Muscle of arm (tissue), 12 donors: Measurements from ENCODE around the gene FCSK. TPM values are rescaled to one million over a fixed set of nuclear protein-coding genes. Genes with fewer than 3 reads are reported as not detected.
"Not testable (repeated sequence)": the region's sequence is repeated elsewhere in the genome, so short reads cannot be mapped to it uniquely, and the experiment has no call there.

ENCODE experiments used
- DNase-seq: peaks from one replicate; pipeline ENCODE4 v3.0.0-alpha.2; 2013
- polyA plus RNA-seq, 12 donors: library from polyadenylated mRNA; unstranded; fragments of 120-200 nt; gene quantifications; one replicate each; pipeline ENCODE4 v1.2.1, GENCODE V29; 2013; ENCODE audit not compliant: insufficient read length in 12 of 12

Gene FCSK
- polyA plus RNA-seq, 12 donors = 4.4 to 12.5 (median 7.5) TPM; not detected in 1

- DNase-seq = peak; percentile 93
Measured at GRCh38 chr16:70523076-70523742, 68.8 kb downstream of the FCSK start, which contains the start of gene COG4. COG4 (minus strand) TSS chr16:70523554; CDS start chr16:70523543, 11 bp downstream.

DNA sequence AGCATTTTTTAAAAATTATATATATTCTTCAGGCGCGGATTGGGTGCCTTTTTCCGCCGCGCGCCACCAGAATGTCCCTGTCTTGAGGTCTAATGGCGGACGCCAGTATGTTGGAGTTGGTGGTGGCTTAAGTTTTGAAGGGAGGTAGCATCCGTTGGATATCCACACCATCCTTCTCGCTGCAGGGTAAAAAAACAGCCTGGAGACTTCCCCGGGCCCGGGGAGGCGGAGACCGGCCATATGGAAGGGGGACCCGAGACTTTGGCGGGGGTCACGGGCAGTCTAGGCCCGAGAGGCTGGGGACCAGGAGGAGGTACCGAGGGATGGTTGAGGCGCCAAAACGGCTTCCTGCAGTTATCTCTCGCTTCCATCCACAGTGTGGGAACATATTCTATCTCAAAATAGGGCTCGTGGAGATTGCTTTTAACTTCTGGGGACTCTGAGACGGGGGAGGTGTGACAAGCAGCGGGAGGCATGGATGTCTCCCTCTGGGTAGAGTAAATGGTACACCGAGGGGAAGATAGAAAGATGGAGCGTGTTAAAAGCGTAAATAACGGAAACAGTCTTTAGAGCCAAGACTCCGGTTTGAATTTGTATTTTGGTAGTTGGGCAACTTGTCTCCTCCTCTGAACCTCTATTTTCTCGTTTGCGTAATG is 69.5 kb downstream of the FCSK start, which contains the start of gene SF3B3:
Gene SF3B3, plus strand, starts transcription at position 74 of the 656 bp plus-strand sequence. CDS start 2,841 bp downstream, outside the sequence.
- no peak for DNase-seq

DNA sequence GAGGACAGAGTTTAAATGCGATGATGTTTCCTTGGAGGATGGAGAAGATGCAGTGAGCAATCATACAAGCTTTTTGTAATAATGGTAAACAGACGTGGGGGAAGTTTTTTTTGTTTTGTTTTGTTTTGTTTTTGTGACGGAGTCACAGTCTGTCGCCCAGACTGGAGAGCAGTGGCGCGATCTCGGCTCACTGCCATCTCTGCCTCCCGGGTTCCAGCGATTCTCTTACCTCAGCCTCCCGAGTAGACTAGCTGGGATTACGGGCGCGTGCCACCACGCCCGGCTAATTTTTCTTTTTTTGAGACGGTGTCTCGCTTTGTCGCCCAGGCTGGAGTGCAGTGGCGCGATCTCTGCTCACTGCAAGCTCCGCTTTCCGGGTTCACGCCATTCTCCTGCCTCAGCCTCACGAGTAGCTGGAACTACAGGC is 70.0 kb downstream of the FCSK start:
- DNase-seq = not testable (repeated sequence)

GRCh38 chr16:70526403-70526802 is 72.0 kb downstream of the FCSK start:
- DNase-seq = no peak

GRCh38 chr16:70527315-70527996 is 73.1 kb downstream of the FCSK start:
- DNase-seq = no peak

- DNase-seq = peak; percentile 26
Measured at GRCh38 chr16:70529051-70529777, 74.8 kb downstream of the FCSK start.

Other genes with a start within 250 kb of the FCSK start
- 10 to 100 TPM in 11 of 12 donors, 1 to 10 TPM in 1; 9.8 to 81.1 (median 12.9) TPM for gene EXOSC6, start 202.7 kb upstream of the FCSK start, polyA plus RNA-seq
- 10 to 100 TPM in 11 of 12 donors, not detected in 1; 39.4 to 61.8 (median 57.4) TPM for gene AARS1, start 165.1 kb upstream of the FCSK start, polyA plus RNA-seq
- 10 to 100 TPM in 11 of 12 donors, not detected in 1; 18.3 to 31.4 (median 23.2) TPM for gene DDX19B, start 155.4 kb upstream of the FCSK start, polyA plus RNA-seq
- 10 to 100 TPM in 11 of 12 donors, not detected in 1; 22.2 to 49.0 (median 39.4) TPM for gene DDX19A, start 107.7 kb upstream of the FCSK start, polyA plus RNA-seq
- 10 to 100 TPM in 11 of 12 donors, not detected in 1; 22.6 to 40.6 (median 26.5) TPM for gene ST3GAL2, start 15.5 kb upstream of the FCSK start, polyA plus RNA-seq
- 10 to 100 TPM in 11 of 12 donors, not detected in 1; 32.4 to 46.9 (median 40.4) TPM for gene COG4, start 69.0 kb downstream of the FCSK start, polyA plus RNA-seq
- gene SF3B3, start 69.2 kb downstream of the FCSK start, polyA plus RNA-seq = 100 to 1,000 TPM in 11 of 12 donors, not detected in 1; 176 to 270 (median 220) TPM
- gene IL34, start 192.0 kb downstream of the FCSK start, polyA plus RNA-seq = 10 to 100 TPM in 1 of 12 donors, 1 to 10 TPM in 9, not detected in 2; 4.0 to 10.1 (median 5.2) TPM
- 100 to 1,000 TPM in 8 of 12 donors, 10 to 100 TPM in 4; 80.7 to 148 (median 107) TPM for gene MTSS2, start 231.5 kb downstream of the FCSK start, polyA plus RNA-seq